Neural progenitor cell (in vitro differentiated cells): ENCODE measurements around the gene FAM174C. TPM values are rescaled to one million over a fixed set of nuclear protein-coding genes. Genes with fewer than 3 reads are reported as not detected.

Source experiments
- DNase-seq: peaks from one replicate; pipeline ENCODE4 v3.0.0-alpha.2; 2016; ENCODE audit warnings: low spot score
- H2AFZ ChIP-seq: fragments of 200-600 bp; sonication (generic); replicated peaks from 2 replicates; pipeline ENCODE4 v1.6.1; 2016; ENCODE audit warnings: antibody characterized with exemption
- H3F3A ChIP-seq: fragments of 200-600 bp; sonication (generic); 2 replicates; pipeline ENCODE4 v1.6.1; 2016; ENCODE audit warnings: antibody characterized with exemption, low read depth
- H3K27ac ChIP-seq: fragments of 200-600 bp; sonication (generic); 2 replicates; pipeline ENCODE4 v1.5.1; 2016; ENCODE audit warnings: mild to moderate bottlenecking
- H3K27me3 ChIP-seq: fragments of 200-600 bp; sonication (generic); 2 replicates; pipeline ENCODE4 v1.6.1; 2016; ENCODE audit warnings: mild to moderate bottlenecking, moderate library complexity
- H3K36me3 ChIP-seq: fragments of 200-600 bp; sonication (generic); 2 replicates; pipeline ENCODE4 v1.5.1; 2016
- H3K4me1 ChIP-seq: fragments of 200-600 bp; sonication (generic); 2 replicates; pipeline ENCODE4 v1.6.1; 2016; ENCODE audit warnings: mixed run types
- H3K4me2 ChIP-seq: fragments of 200-600 bp; sonication (generic); 2 replicates; pipeline ENCODE4 v1.6.1; 2016
- H3K4me3 ChIP-seq: fragments of 200-600 bp; sonication (generic); 2 replicates; pipeline ENCODE4 v1.5.1; 2016
- H3K79me2 ChIP-seq: fragments of 200-600 bp; sonication (generic); 2 replicates; pipeline ENCODE4 v1.6.1; 2016; ENCODE audit warnings: low read depth
- H3K9ac ChIP-seq: fragments of 200-600 bp; sonication (generic); 2 replicates; pipeline ENCODE4 v1.6.1; 2016
- H3K9me3 ChIP-seq: fragments of 200-600 bp; sonication (generic); 2 replicates; pipeline ENCODE4 v1.5.1; 2016; ENCODE audit warnings: low read depth
- H4K20me1 ChIP-seq: fragments of 200-600 bp; sonication (generic); 2 replicates; pipeline ENCODE4 v1.6.1; 2016; ENCODE audit warnings: low read depth
- H3K27ac Mint-ChIP-seq: 3 replicates; pipeline ENCODE4 v1.8.0; 2021; ENCODE audit warnings: mixed read lengths
- H3K27me3 Mint-ChIP-seq: 2 replicates; pipeline ENCODE4 v1.8.0; 2022; ENCODE audit warnings: low read depth, mild to moderate bottlenecking, inconsistent platforms, moderate library complexity, mixed read lengths; ENCODE audit not compliant: insufficient read depth
- H3K36me3 Mint-ChIP-seq: 3 replicates; pipeline ENCODE4 v1.8.0; 2021; ENCODE audit warnings: mixed read lengths
- H3K4me1 Mint-ChIP-seq: 3 replicates; pipeline ENCODE4 v1.8.0; 2021; ENCODE audit warnings: mixed read lengths
- H3K4me3 Mint-ChIP-seq: 3 replicates; pipeline ENCODE4 v1.8.0; 2021; ENCODE audit warnings: mild to moderate bottlenecking, moderate library complexity, mixed read lengths
- H3K9me3 Mint-ChIP-seq: 3 replicates; pipeline ENCODE4 v1.8.0; 2020; ENCODE audit warnings: mixed read lengths
- CTCF ChIP-seq: fragments of 200-600 bp; sonication (generic); IDR thresholded peaks from 2 replicates; pipeline ENCODE4 v1.5.1; 2017; ENCODE audit warnings: antibody characterized with exemption, mild to moderate bottlenecking
- EZH2 ChIP-seq: fragments of 200-600 bp; sonication (generic); IDR thresholded peaks from 2 replicates; pipeline ENCODE4 v1.6.1; 2017; ENCODE audit warnings: antibody characterized with exemption, mild to moderate bottlenecking, moderate library complexity
- EZH2phosphoT487 ChIP-seq: fragments of 200-600 bp; sonication (generic); IDR thresholded peaks from 2 replicates; pipeline ENCODE4 v1.6.1; 2017; ENCODE audit warnings: antibody characterized with exemption
- total RNA-seq: library from RNA; depleted of rRNA; stranded (reverse); fragments of >200 nt; gene quantifications from 2 replicates; pipeline ENCODE4 v1.2.3, GENCODE V29; 2015; ENCODE audit warnings: low replicate concordance

FAM174C gene
- total RNA-seq, 1 donor from 2014 or later = 4.8 TPM

GRCh38 chr19:1227304-1228054 is 47.9 kb upstream of the FAM174C start:
- Mint-ChIP-seq H3K36me3 (peaks cover 2% of the 10 kb centered on the region), H3K4me3 (no peak overlapping the region), H3K27ac (no peak overlapping the region), H3K27me3 (peaks cover 6% of the 10 kb centered on the region), H3K4me1 (peaks cover 5% of the 10 kb centered on the region), H3K9me3 (no peaks in the 10 kb centered on the region)
- no peaks in the 10 kb centered on the region for H3K4me1 ChIP-seq
- no peak for DNase-seq
- no peaks in the 10 kb centered on the region for H3K36me3 ChIP-seq
- H3K27ac ChIP-seq = no peak overlapping the region
- no peaks in the 10 kb centered on the region for H3K79me2 ChIP-seq
- H3K9ac ChIP-seq = no peak overlapping the region
- H3K4me2 ChIP-seq = no peak overlapping the region
- H3K4me3 ChIP-seq = no peak overlapping the region
- H3F3A ChIP-seq = peaks cover 5% of the 10 kb centered on the region
- H2AFZ ChIP-seq = no peak overlapping the region
- TF ChIP-seq EZH2 = no peak
- TF ChIP-seq EZH2phosphoT487 = no peak
- TF ChIP-seq CTCF = no peak
- peaks cover 32% of the 10 kb centered on the region for H4K20me1 ChIP-seq
- H3K27me3 ChIP-seq = no peaks in the 10 kb centered on the region
- H3K9me3 ChIP-seq = no peaks in the 10 kb centered on the region

GRCh38 chr19:1228161-1228957 is 47.0 kb upstream of the FAM174C start:
- no peak overlapping the region for H3K4me2 ChIP-seq
- H3K9me3 ChIP-seq = no peaks in the 10 kb centered on the region
- peaks cover 25% of the 10 kb centered on the region for H4K20me1 ChIP-seq
- DNase-seq = no peak
- no peak overlapping the region for H3K27ac ChIP-seq
- peaks cover 7% of the 10 kb centered on the region for H3K4me1 Mint-ChIP-seq
- no peaks in the 10 kb centered on the region for H3K9me3 Mint-ChIP-seq
- no peak overlapping the region for H3K9ac ChIP-seq
- no peaks in the 10 kb centered on the region for H3K79me2 ChIP-seq
- H3K4me3 ChIP-seq = no peak overlapping the region
- no peak overlapping the region for H3K27ac Mint-ChIP-seq
- no peaks in the 10 kb centered on the region for H3K4me1 ChIP-seq
- no peaks in the 10 kb centered on the region for H3K36me3 ChIP-seq
- TF ChIP-seq EZH2phosphoT487 (no peak), CTCF (no peak), EZH2 (no peak)
- peaks cover 6% of the 10 kb centered on the region for H3K27me3 Mint-ChIP-seq
- no peak overlapping the region for H2AFZ ChIP-seq
- peaks cover 2% of the 10 kb centered on the region for H3K36me3 Mint-ChIP-seq
- H3K4me3 Mint-ChIP-seq = peak overlapping the region; percentile 30
- no peaks in the 10 kb centered on the region for H3K27me3 ChIP-seq
- peaks cover 5% of the 10 kb centered on the region for H3F3A ChIP-seq

- Mint-ChIP-seq H3K27ac (no peak overlapping the region), H3K36me3 (peaks cover 2% of the 10 kb centered on the region), H3K4me3 (no peak overlapping the region), H3K9me3 (no peaks in the 10 kb centered on the region), H3K4me1 (peaks cover 7% of the 10 kb centered on the region), H3K27me3 (peaks cover 6% of the 10 kb centered on the region)
- no peaks in the 10 kb centered on the region for H3K79me2 ChIP-seq
- peaks cover 22% of the 10 kb centered on the region for H4K20me1 ChIP-seq
- no peaks in the 10 kb centered on the region for H3K27me3 ChIP-seq
- no peak overlapping the region for H3K4me3 ChIP-seq
- H3K9me3 ChIP-seq = no peaks in the 10 kb centered on the region
- no peak overlapping the region for H3K9ac ChIP-seq
- H3K36me3 ChIP-seq = no peaks in the 10 kb centered on the region
- no peak overlapping the region for H2AFZ ChIP-seq
- no peak for DNase-seq
- H3F3A ChIP-seq = peaks cover 5% of the 10 kb centered on the region
- no peak overlapping the region for H3K4me2 ChIP-seq
- no peak overlapping the region for H3K27ac ChIP-seq
- TF ChIP-seq CTCF (no peak), EZH2phosphoT487 (no peak), EZH2 (no peak)
- no peaks in the 10 kb centered on the region for H3K4me1 ChIP-seq
Observed at GRCh38 chr19:1229056-1229923, 46.0 kb upstream of the FAM174C start.
